Lower leg skin (tissue), 3 donors: ENCODE data around the gene COL4A3.

Experiments used
- POLR2A ChIP-seq, 2 donors: fragments of 450-650 bp; IDR thresholded peaks; one replicate each; pipeline ENCODE4 v1.6.1; 2016 to 2017; ENCODE audit warnings: antibody characterized with exemption in 2 of 2, mild to moderate bottlenecking in 1 of 2, moderate library complexity in 1 of 2
- TF ChIP-seq, protein P1 (sequence below), 3 donors: fragments of 450-650 bp; IDR thresholded peaks; one replicate each; pipeline ENCODE4 v1.5.1; 2016; ENCODE audit warnings: antibody characterized with exemption in 3 of 3, mild to moderate bottlenecking in 3 of 3, moderate library complexity in 2 of 3

GRCh38 chr2:227312579-227312978 lies 148.2 kb downstream of the COL4A3 start:
- TF ChIP-seq, protein P1, sequence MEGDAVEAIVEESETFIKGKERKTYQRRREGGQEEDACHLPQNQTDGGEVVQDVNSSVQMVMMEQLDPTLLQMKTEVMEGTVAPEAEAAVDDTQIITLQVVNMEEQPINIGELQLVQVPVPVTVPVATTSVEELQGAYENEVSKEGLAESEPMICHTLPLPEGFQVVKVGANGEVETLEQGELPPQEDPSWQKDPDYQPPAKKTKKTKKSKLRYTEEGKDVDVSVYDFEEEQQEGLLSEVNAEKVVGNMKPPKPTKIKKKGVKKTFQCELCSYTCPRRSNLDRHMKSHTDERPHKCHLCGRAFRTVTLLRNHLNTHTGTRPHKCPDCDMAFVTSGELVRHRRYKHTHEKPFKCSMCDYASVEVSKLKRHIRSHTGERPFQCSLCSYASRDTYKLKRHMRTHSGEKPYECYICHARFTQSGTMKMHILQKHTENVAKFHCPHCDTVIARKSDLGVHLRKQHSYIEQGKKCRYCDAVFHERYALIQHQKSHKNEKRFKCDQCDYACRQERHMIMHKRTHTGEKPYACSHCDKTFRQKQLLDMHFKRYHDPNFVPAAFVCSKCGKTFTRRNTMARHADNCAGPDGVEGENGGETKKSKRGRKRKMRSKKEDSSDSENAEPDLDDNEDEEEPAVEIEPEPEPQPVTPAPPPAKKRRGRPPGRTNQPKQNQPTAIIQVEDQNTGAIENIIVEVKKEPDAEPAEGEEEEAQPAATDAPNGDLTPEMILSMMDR (IDR thresholded peaks at IDR 0.05) = no peak
- no peak for TF ChIP-seq POLR2A (IDR thresholded peaks at IDR 0.05)
